ENCODE results near the gene RCOR2. TPM values are rescaled to one million over a fixed set of nuclear protein-coding genes. Genes with fewer than 3 reads are reported as not detected.

RCOR2 gene
- total RNA-seq, 1 donor from 2014 or later, result 18.8 TPM

DNA sequence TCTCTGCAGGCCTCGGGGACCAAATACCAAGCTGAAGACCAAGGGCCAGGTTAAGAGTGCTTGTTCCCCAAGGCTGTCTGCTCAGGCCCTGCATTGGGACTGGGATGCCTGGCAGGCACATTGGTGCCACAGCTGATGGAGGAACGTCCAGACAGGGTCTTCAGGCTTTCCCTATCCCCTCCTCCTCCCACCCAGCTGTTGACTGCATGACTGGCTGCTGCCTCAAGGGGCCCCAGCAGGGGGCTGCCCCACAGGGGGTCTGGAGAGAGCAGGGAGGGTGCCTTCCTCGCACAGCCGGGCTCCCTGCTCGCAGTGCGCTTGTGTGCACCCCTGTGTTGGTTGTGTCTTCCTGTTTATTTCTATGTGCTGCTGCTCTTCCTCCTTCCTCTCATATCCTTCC, 9.9 kb downstream of the RCOR2 start:
- FAIRE-seq (no peak), DNase-seq (ENCODE audit: low read depth) (no peak)
- no peaks in the 10 kb centered on the region for H3K27me3 Mint-ChIP-seq (ENCODE audit: low read depth, unreplicated experiment)
- H3K27ac ChIP-seq (ENCODE audit: low read depth, low read length), result no peak overlapping the region
- H3K27me3 ChIP-seq (ENCODE audit: insufficient read depth, low read length), result no peaks in the 10 kb centered on the region
- peaks cover 29% of the 10 kb centered on the region for H4K20me1 ChIP-seq (ENCODE audit: insufficient read depth, low read length)
- H3K27ac Mint-ChIP-seq (ENCODE audit: unreplicated experiment), result no peak overlapping the region
- no peaks in the 10 kb centered on the region for H3K9me3 ChIP-seq (ENCODE audit: insufficient read depth, low read depth, low read length)
- peaks cover 3% of the 10 kb centered on the region for H3K36me3 Mint-ChIP-seq (ENCODE audit: low read depth, unreplicated experiment)
- no peak overlapping the region for H3K4me3 ChIP-seq (ENCODE audit: insufficient read depth, low read depth, low read length)
- no peak for TF ChIP-seq EZH2 (IDR thresholded peaks at IDR 0.05; ENCODE audit: insufficient read depth, low read length)
- TF ChIP-seq, protein P1, sequence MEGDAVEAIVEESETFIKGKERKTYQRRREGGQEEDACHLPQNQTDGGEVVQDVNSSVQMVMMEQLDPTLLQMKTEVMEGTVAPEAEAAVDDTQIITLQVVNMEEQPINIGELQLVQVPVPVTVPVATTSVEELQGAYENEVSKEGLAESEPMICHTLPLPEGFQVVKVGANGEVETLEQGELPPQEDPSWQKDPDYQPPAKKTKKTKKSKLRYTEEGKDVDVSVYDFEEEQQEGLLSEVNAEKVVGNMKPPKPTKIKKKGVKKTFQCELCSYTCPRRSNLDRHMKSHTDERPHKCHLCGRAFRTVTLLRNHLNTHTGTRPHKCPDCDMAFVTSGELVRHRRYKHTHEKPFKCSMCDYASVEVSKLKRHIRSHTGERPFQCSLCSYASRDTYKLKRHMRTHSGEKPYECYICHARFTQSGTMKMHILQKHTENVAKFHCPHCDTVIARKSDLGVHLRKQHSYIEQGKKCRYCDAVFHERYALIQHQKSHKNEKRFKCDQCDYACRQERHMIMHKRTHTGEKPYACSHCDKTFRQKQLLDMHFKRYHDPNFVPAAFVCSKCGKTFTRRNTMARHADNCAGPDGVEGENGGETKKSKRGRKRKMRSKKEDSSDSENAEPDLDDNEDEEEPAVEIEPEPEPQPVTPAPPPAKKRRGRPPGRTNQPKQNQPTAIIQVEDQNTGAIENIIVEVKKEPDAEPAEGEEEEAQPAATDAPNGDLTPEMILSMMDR (IDR thresholded peaks at IDR 0.05; ENCODE audit: insufficient read depth, low read depth, low read length), result no peak
- H3K9me3 Mint-ChIP-seq (ENCODE audit: unreplicated experiment), result no peaks in the 10 kb centered on the region
- H3K4me1 ChIP-seq (ENCODE audit: insufficient read depth, low read length), result no peaks in the 10 kb centered on the region
- H2AFZ ChIP-seq (ENCODE audit: low read depth, low read length), result no peak overlapping the region
- H3K4me3 Mint-ChIP-seq (ENCODE audit: unreplicated experiment), result no peak overlapping the region
- peaks cover 5% of the 10 kb centered on the region for H3K36me3 ChIP-seq (ENCODE audit: insufficient read depth, low read length)
- H3K4me2 ChIP-seq (ENCODE audit: low read length), result no peak overlapping the region
- peaks cover 14% of the 10 kb centered on the region for H3K4me1 Mint-ChIP-seq (ENCODE audit: low read depth, unreplicated experiment)
- no peak overlapping the region for H3K9ac ChIP-seq (ENCODE audit: low read length)
- H3K79me2 ChIP-seq (ENCODE audit: insufficient read depth, low read length), result no peaks in the 10 kb centered on the region

DNA sequence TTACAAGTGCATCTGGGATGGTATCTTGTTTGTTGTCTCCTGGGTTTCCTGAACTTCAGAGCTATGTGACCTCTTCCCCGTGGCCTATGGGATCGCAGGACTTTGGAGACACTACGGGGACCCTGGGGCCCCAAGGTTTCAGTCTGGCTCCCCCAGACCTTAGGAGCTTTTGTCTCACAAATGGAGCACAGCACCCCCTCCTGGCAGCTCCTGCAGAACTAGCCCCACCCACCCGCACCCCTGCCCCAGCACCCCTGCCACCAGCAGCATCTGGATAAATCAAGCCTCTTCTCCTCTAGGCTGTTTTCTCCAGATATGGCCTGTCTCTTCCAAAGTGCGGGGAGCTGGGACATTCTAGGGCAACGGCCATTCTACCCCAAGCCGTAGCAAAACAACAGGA, 10.4 kb downstream of the RCOR2 start:
- H3K4me1 Mint-ChIP-seq (ENCODE audit: low read depth, unreplicated experiment), result peaks cover 14% of the 10 kb centered on the region
- H3K27me3 Mint-ChIP-seq (ENCODE audit: low read depth, unreplicated experiment), result no peaks in the 10 kb centered on the region
- Histone ChIP-seq H3K79me2 (ENCODE audit: insufficient read depth, low read length) (no peaks in the 10 kb centered on the region), H3K9ac (ENCODE audit: low read length) (no peak overlapping the region), H3K9me3 (ENCODE audit: insufficient read depth, low read depth, low read length) (no peaks in the 10 kb centered on the region), H4K20me1 (ENCODE audit: insufficient read depth, low read length) (peaks cover 32% of the 10 kb centered on the region), H2AFZ (ENCODE audit: low read depth, low read length) (no peak overlapping the region), H3K27ac (ENCODE audit: low read depth, low read length) (no peak overlapping the region), H3K27me3 (ENCODE audit: insufficient read depth, low read length) (no peaks in the 10 kb centered on the region), H3K36me3 (ENCODE audit: insufficient read depth, low read length) (peaks cover 5% of the 10 kb centered on the region), H3K4me2 (ENCODE audit: low read length) (no peak overlapping the region), H3K4me1 (ENCODE audit: insufficient read depth, low read length) (no peaks in the 10 kb centered on the region), H3K4me3 (ENCODE audit: insufficient read depth, low read depth, low read length) (no peak overlapping the region)
- H3K9me3 Mint-ChIP-seq (ENCODE audit: unreplicated experiment), result no peaks in the 10 kb centered on the region
- no peak for TF ChIP-seq EZH2 (IDR thresholded peaks at IDR 0.05; ENCODE audit: insufficient read depth, low read length)
- TF ChIP-seq, protein P1 (IDR thresholded peaks at IDR 0.05; ENCODE audit: insufficient read depth, low read depth, low read length), result no peak
- DNase-seq (ENCODE audit: low read depth), result no peak
- no peak for FAIRE-seq
- no peak overlapping the region for H3K27ac Mint-ChIP-seq (ENCODE audit: unreplicated experiment)
- H3K36me3 Mint-ChIP-seq (ENCODE audit: low read depth, unreplicated experiment), result peaks cover 6% of the 10 kb centered on the region
- no peak overlapping the region for H3K4me3 Mint-ChIP-seq (ENCODE audit: unreplicated experiment)

DNA sequence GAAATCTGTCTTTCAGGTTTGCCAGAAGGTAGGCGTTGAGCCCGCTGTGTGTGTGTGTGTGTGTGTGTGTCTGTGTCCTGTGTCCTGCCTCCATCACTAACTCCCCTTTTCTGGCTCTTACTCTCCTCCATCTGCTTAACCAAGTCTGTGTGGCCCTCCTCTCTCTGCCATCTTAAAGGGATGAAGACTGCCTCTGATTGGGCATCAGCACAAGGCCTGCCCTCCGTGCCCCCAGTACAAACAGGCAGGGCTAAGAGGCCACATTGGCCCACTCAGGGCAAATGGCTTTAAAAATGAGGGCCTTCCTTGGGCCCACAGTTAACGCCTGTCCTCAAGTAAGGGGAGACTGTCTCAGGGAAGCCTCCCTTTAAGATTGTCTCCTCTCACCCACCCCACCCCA, 10.9 kb downstream of the RCOR2 start:
- peaks cover 34% of the 10 kb centered on the region for H4K20me1 ChIP-seq (ENCODE audit: insufficient read depth, low read length)
- H3K27ac ChIP-seq (ENCODE audit: low read depth, low read length), result no peak overlapping the region
- FAIRE-seq, result no peak
- H3K27me3 Mint-ChIP-seq (ENCODE audit: low read depth, unreplicated experiment), result no peaks in the 10 kb centered on the region
- H2AFZ ChIP-seq (ENCODE audit: low read depth, low read length), result no peak overlapping the region
- H3K9me3 ChIP-seq (ENCODE audit: insufficient read depth, low read depth, low read length), result no peaks in the 10 kb centered on the region
- H3K4me3 Mint-ChIP-seq (ENCODE audit: unreplicated experiment), result no peak overlapping the region
- no peaks in the 10 kb centered on the region for H3K27me3 ChIP-seq (ENCODE audit: insufficient read depth, low read length)
- H3K9me3 Mint-ChIP-seq (ENCODE audit: unreplicated experiment), result no peaks in the 10 kb centered on the region
- H3K36me3 ChIP-seq (ENCODE audit: insufficient read depth, low read length), result peaks cover 7% of the 10 kb centered on the region
- no peak overlapping the region for H3K27ac Mint-ChIP-seq (ENCODE audit: unreplicated experiment)
- H3K4me1 Mint-ChIP-seq (ENCODE audit: low read depth, unreplicated experiment), result peaks cover 12% of the 10 kb centered on the region
- no peaks in the 10 kb centered on the region for H3K79me2 ChIP-seq (ENCODE audit: insufficient read depth, low read length)
- H3K9ac ChIP-seq (ENCODE audit: low read length), result no peak overlapping the region
- no peak for DNase-seq (ENCODE audit: low read depth)
- no peaks in the 10 kb centered on the region for H3K4me1 ChIP-seq (ENCODE audit: insufficient read depth, low read length)
- no peak overlapping the region for H3K4me2 ChIP-seq (ENCODE audit: low read length)
- H3K36me3 Mint-ChIP-seq (ENCODE audit: low read depth, unreplicated experiment), result peaks cover 8% of the 10 kb centered on the region
- TF ChIP-seq, protein P1 (IDR thresholded peaks at IDR 0.05; ENCODE audit: insufficient read depth, low read depth, low read length), result no peak
- no peak for TF ChIP-seq EZH2 (IDR thresholded peaks at IDR 0.05; ENCODE audit: insufficient read depth, low read length)
- no peak overlapping the region for H3K4me3 ChIP-seq (ENCODE audit: insufficient read depth, low read depth, low read length)

Data from astrocyte (in vitro differentiated cells and primary cell).